HCT116 (cell line): Measurements from ENCODE around the gene ARFIP2. TPM values are rescaled to one million over a fixed set of nuclear protein-coding genes. Genes with fewer than 3 reads are reported as not detected.

Experiments used
- ATAC-seq: fragments of 200-7000 bp; cut with Tn5 transposase; 2 replicates; pipeline ENCODE4 v1.9.1; 2020; ENCODE audit warnings: mild to moderate bottlenecking, moderate library complexity
- BruUV-seq: library from RNA; stranded (reverse); fragments of 400-500 nt; replicated peaks from 2 replicates; lab custom pipeline; 2021; lab: Mats Ljungman, UMichigan
- CTCF ChIA-PET: fragments of 300-600 bp; sonication (Branson Sonifier 250); formaldehyde crosslinking; loops from one replicate; lab custom pipeline; 2021; ENCODE audit warnings: antibody characterized with exemption; lab: Charles Lee
- POLR2A ChIA-PET: fragments of 300-600, 350-600 bp; sonication (Branson Sonifier 250); formaldehyde crosslinking; loops from one replicate; lab custom pipeline; 2021; ENCODE audit warnings: antibody characterized with exemption; lab: Charles Lee
- RAD21 ChIA-PET, 2 experiments: fragments of 300-600 bp; sonication (Branson Sonifier 250); formaldehyde crosslinking; loops; one replicate each; lab custom pipeline; 2023; ENCODE audit warnings: low total read pairs in 2 of 2; ENCODE audit not compliant: uncharacterized antibody in 2 of 2, unreplicated experiment in 2 of 2, low non-redundant PET in 1 of 2; lab: Charles Lee
- DNase-seq: peaks from one replicate; pipeline ENCODE4 v3.0.0-alpha.2; 2010; ENCODE audit warnings: low read depth, low spot score
- H2AFZ ChIP-seq: fragments of 200-600 bp; shearing (Covaris generic), sonication (generic); 2 replicates; pipeline ENCODE4 v1.6.1; 2017; ENCODE audit warnings: low read depth, mixed run types, mixed read lengths, antibody characterized with exemption, low read length; ENCODE audit not compliant: poor library complexity, severe bottlenecking
- H3K27ac ChIP-seq: 2 replicates; pipeline ENCODE4 v1.5.1; 2012; ENCODE audit warnings: low read depth, low read length
- H3K27me3 ChIP-seq: fragments of 200-600 bp; sonication (generic); 2 replicates; pipeline ENCODE4 v1.6.1; 2016; ENCODE audit warnings: mixed run types, low read length, mixed read lengths; ENCODE audit not compliant: insufficient read depth
- H3K36me3 ChIP-seq, 2 experiments: fragments of 200-500 bp in 1 of 2; fragments of 200-600 bp in 1 of 2; sonication (Bioruptor generic) in 1 of 2; sonication (generic) in 1 of 2; 2 replicates each; pipeline versions ENCODE4 v1.5.1 to v1.6.1; 2014 to 2016; ENCODE audit warnings: low read length in 2 of 2, inconsistent platforms in 1 of 2, mixed read lengths in 1 of 2, mixed run types in 1 of 2; ENCODE audit not compliant: insufficient read depth in 2 of 2, control insufficient read depth in 1 of 2
- H3K4me1 ChIP-seq, 2 experiments: fragments of 200-600 bp in 1 of 2; sonication (generic) in 1 of 2; 2 replicates each; pipeline versions ENCODE4 v1.5.1 to v1.6.1; 2012 to 2017; ENCODE audit warnings: low read length in 2 of 2, inconsistent platforms in 1 of 2, mild to moderate bottlenecking in 1 of 2, mixed read lengths in 1 of 2, mixed run types in 1 of 2, moderate library complexity in 1 of 2; ENCODE audit not compliant: insufficient read depth in 2 of 2, control insufficient read depth in 1 of 2
- H3K4me2 ChIP-seq: fragments of 200-600 bp; sonication (generic); 2 replicates; pipeline ENCODE4 v1.6.1; 2017; ENCODE audit warnings: mixed run types, low read length, mixed read lengths
- H3K4me3 ChIP-seq, 2 experiments: fragments of 200-600 bp in 1 of 2; sonication (generic) in 1 of 2; replicated peaks in 1 of 2; 2 replicates each; pipeline ENCODE4 v1.5.1; 2011 to 2016; ENCODE audit warnings: low read length in 2 of 2, control low read depth in 1 of 2, low read depth in 1 of 2, mild to moderate bottlenecking in 1 of 2, mixed read lengths in 1 of 2, mixed run types in 1 of 2
- H3K79me2 ChIP-seq: fragments of 200-600 bp; sonication (generic); 2 replicates; pipeline ENCODE4 v1.6.1; 2017; ENCODE audit warnings: mild to moderate bottlenecking, mixed run types, low read length, moderate library complexity, mixed read lengths; ENCODE audit not compliant: insufficient read depth
- H3K9ac ChIP-seq: fragments of 200-600 bp; sonication (generic); 2 replicates; pipeline ENCODE4 v1.6.1; 2016; ENCODE audit warnings: low read length, mixed read lengths
- H3K9me2 ChIP-seq: fragments of 200-600 bp; sonication (generic), shearing (Covaris generic); 2 replicates; pipeline ENCODE4 v1.6.1; 2017; ENCODE audit warnings: mixed run types, mild to moderate bottlenecking, moderate library complexity; ENCODE audit not compliant: insufficient read depth
- H3K9me3 ChIP-seq, 2 experiments: fragments of 200-500 bp in 1 of 2; fragments of 200-600 bp in 1 of 2; sonication (Bioruptor generic) in 1 of 2; sonication (generic) in 1 of 2; 2 replicates each; pipeline ENCODE4 v1.6.1; 2014 to 2017; ENCODE audit warnings: low read length in 2 of 2, mixed read lengths in 2 of 2, inconsistent platforms in 1 of 2, low read depth in 1 of 2, mild to moderate bottlenecking in 1 of 2, mixed run types in 1 of 2, moderate library complexity in 1 of 2; ENCODE audit not compliant: control insufficient read depth in 1 of 2, insufficient read depth in 1 of 2
- H4K20me1 ChIP-seq: fragments of 200-600 bp; sonication (generic), shearing (Covaris generic); 2 replicates; pipeline ENCODE4 v1.6.1; 2017; ENCODE audit warnings: mixed run types, mild to moderate bottlenecking, moderate library complexity; ENCODE audit not compliant: insufficient read depth
- CTCF ChIP-seq, 3 experiments: fragments of 200-600 bp in 1 of 3; sonication (generic) in 1 of 3; IDR thresholded peaks in 2 of 3; conservative IDR thresholded peaks in 1 of 3; 2 replicates each; pipeline ENCODE4 v1.5.1; 2012 to 2017; ENCODE audit warnings: low read depth in 2 of 3, low read length in 2 of 3, antibody characterized with exemption in 1 of 3, borderline replicate concordance in 1 of 3, control low read depth in 1 of 3, mild to moderate bottlenecking in 1 of 3, mixed read lengths in 1 of 3, mixed run types in 1 of 3, moderate library complexity in 1 of 3; ENCODE audit not compliant: insufficient read depth in 1 of 3
- EZH2 ChIP-seq: fragments of 200-600 bp; sonication (generic); IDR thresholded peaks from 2 replicates; pipeline ENCODE4 v1.6.1; 2017; ENCODE audit warnings: antibody characterized with exemption, mixed run types
- FOSL1 ChIP-seq: IDR thresholded peaks from 2 replicates; pipeline ENCODE4 v1.6.1; 2012; ENCODE audit warnings: low read depth
- MAX ChIP-seq: IDR thresholded peaks from 2 replicates; pipeline ENCODE4 v1.6.1; 2012
- SP1 ChIP-seq: IDR thresholded peaks from 2 replicates; pipeline ENCODE4 v1.6.1; 2012; ENCODE audit warnings: low read depth
- YY1 ChIP-seq: IDR thresholded peaks from 2 replicates; pipeline ENCODE4 v1.6.1; 2011; ENCODE audit warnings: low read length, low read depth, moderate library complexity, mild to moderate bottlenecking; ENCODE audit not compliant: insufficient replicate concordance; ENCODE audit errors: extremely low read depth
- intact Hi-C: fragments of 100-400 bp; cut with micrococcal nuclease; formaldehyde crosslinking; loops from 2 replicates; pipeline ENCODE4 v1.10.0; 2022
- total RNA-seq: library from RNA; stranded (reverse); gene quantifications from one replicate; pipeline ENCODE4 v1.2.1, GENCODE V29; 2021; ENCODE audit not compliant: unreplicated experiment
- TF ChIP-seq, protein P1 (sequence below): IDR thresholded peaks from 2 replicates; pipeline ENCODE4 v1.6.1; 2011; ENCODE audit warnings: mild to moderate bottlenecking, low read length, moderate library complexity; ENCODE audit not compliant: insufficient replicate concordance; ENCODE audit errors: extremely low read depth

The ARFIP2 gene
- total RNA-seq, 1 experiment from 2014 or later = 77.9 TPM

GRCh38 chr11:6475936-6476335, 5.2 kb downstream of the ARFIP2 start:
- H3K4me2 ChIP-seq = no peak overlapping the region
- H3K36me3 ChIP-seq = peaks cover 8 to 34% of the 10 kb centered on the region in 2 experiments; a peak in 2 of 4 replicates
- intact Hi-C loops = no loop called here
- no peaks in the 10 kb centered on the region for H3K27me3 ChIP-seq
- H3K79me2 ChIP-seq = peaks cover 25% of the 10 kb centered on the region
- DNase-seq (no peak), ATAC-seq (no peak)
- TF ChIP-seq EZH2 = no peak
- no peak for TF ChIP-seq SP1
- no peak for TF ChIP-seq YY1
- TF ChIP-seq, protein P1, sequence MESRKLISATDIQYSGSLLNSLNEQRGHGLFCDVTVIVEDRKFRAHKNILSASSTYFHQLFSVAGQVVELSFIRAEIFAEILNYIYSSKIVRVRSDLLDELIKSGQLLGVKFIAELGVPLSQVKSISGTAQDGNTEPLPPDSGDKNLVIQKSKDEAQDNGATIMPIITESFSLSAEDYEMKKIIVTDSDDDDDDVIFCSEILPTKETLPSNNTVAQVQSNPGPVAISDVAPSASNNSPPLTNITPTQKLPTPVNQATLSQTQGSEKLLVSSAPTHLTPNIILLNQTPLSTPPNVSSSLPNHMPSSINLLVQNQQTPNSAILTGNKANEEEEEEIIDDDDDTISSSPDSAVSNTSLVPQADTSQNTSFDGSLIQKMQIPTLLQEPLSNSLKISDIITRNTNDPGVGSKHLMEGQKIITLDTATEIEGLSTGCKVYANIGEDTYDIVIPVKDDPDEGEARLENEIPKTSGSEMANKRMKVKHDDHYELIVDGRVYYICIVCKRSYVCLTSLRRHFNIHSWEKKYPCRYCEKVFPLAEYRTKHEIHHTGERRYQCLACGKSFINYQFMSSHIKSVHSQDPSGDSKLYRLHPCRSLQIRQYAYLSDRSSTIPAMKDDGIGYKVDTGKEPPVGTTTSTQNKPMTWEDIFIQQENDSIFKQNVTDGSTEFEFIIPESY = no peak
- TF ChIP-seq CTCF (IDR thresholded peaks at IDR 0.05 in 2 of 3, conservative IDR thresholded peaks at IDR 0.05 in 1 of 3; ENCODE audit: borderline replicate concordance in 1 of 3, insufficient read depth in 1 of 3, low read depth in 2 of 3, low read length in 2 of 3) = peak in 2 of 3 experiments; percentile 15 to 18; a peak in 1 of 6 replicates
- TF ChIP-seq FOSL1 = no peak
- TF ChIP-seq MAX = no peak
- no peaks in the 10 kb centered on the region for H3K9me2 ChIP-seq
- no TSS peak for BruUV-seq
- no peak overlapping the region for H3K27ac ChIP-seq
- H3K9ac ChIP-seq = no peak overlapping the region
- ChIA-PET RAD21 (interaction anchor here in 1 of 2 experiments (1.2 kb wide), 1 partner anchor 86 kb away, joined by 5 read pairs; the partner anchor contains the start of gene SMPD1), CTCF (interaction anchor here (0.7 to 1.8 kb wide), 5 partner anchors 29 to 113 kb away, joined by 3 to 6 read pairs (median 3); no protein-coding TSS in a partner anchor), POLR2A (interaction anchor here (0.7 to 0.8 kb wide), 2 partner anchors 8 to 869 kb away, joined by 3 to 4 read pairs; no protein-coding TSS in a partner anchor)
- no peak overlapping the region for H3K4me3 ChIP-seq
- no peaks in the 10 kb centered on the region; the same call in 1 of the 2 replicates for H4K20me1 ChIP-seq
- peaks cover 9 to 33% of the 10 kb centered on the region in 2 experiments; a peak in 3 of 4 replicates for H3K4me1 ChIP-seq
- H3K9me3 ChIP-seq = no peaks in the 10 kb centered on the region
- no peak overlapping the region for H2AFZ ChIP-seq
